Fibroblast of skin of scalp (primary cell): ENCODE measurements around the gene CDK16.
A peak's percentile ranks its signal among the peaks of the same experiment; 100 is the strongest.
"Not testable (repeated sequence)": the region's sequence is repeated elsewhere in the genome, so short reads cannot be mapped to it uniquely, and the experiment has no call there.

Experiments used
- DNase-seq: peaks from one replicate; pipeline ENCODE4 v3.0.0-alpha.2; 2013

Gene CDK16

DNA sequence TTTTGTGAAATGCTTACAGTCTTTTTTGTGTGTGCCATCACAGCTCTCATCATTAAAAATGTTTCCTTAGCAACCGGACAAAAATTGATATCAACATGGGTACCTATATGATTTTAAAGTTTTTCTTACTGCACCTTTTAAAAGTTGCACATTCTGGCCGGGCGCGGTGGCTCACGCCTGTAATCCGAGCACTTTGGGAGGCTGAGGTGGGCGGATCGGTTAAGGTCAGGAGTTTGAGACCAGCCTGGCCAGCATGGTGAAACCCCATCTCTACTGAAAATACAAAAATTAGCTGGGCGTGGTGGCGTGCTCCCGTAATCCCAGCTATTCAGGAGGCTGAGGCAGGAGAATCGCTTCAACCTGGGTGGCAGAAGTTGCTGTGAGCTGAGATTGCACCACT lies 39.1 kb downstream of the CDK16 start:
- DNase-seq: not testable (repeated sequence)

DNA sequence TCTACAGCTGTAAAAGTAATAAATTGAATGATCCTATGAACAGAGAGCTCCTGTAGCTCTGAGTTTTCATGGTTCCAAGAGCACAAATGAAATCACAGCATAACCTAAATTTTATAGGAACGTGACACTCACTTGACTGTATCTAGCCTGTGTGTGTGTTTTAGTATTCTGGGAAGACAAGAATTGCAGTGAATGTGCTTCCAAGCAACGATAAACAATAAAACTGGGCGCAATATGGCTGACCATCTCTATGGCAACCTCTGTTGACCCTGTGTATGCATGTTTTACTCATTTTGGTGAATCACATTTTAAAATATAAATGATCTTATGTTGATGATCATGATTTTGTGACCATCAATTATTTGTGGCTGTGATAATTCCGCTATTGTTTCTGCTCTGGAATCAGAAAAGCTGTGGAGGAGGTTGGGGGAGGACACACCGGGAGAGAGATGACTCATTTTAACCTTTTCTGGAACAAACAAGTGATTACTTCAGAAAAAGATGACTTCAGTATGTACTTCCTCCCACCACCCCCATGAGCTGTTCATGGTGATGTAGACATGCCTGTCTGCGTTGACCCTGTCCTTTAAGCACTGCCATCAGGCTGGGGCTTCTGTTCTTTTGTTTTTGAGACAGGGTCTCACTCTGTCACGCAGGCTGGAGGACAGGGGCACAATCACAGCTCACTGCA lies 46.1 kb downstream of the CDK16 start:
- DNase-seq: no peak

DNA sequence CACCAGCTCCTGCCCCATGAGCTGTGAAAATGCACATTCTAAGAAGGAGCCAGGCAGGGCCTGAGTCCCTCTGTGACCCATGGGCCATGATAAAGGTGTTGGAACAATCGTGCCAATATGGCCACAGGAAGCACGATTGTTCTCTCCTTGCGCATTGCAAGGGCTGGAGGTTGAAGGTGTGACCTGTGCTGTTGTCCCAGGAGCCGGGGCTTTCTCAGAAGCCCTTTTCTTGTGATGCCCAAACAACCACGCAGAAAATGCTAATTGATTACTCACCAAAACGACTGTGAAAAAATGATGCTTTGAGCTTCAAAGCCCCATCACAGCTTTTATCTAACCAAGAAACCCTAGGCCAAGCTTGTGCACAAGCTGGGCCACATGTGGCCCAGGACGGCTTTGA lies 48.2 kb downstream of the CDK16 start:
- DNase-seq: no peak

DNA sequence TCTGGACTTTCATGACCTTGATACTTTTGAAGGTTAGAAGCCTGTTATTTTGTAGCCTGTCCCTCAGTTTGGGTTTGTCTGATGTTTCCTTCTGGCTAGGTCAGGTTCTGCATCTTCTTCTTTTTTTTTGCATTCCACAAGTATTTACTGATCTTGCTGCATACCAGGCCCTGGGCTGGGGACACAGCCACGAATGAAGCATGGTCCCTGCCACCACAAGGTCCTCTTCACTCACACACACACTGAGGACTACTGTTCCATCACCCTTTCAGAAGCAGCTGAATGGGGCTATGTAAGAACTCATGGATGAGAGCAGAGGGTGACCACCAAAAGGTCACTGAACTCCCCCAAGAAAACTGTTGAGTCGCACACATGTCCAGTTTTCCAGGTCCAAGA lies 53.5 kb downstream of the CDK16 start:
- peak; percentile 17 for DNase-seq

DNA sequence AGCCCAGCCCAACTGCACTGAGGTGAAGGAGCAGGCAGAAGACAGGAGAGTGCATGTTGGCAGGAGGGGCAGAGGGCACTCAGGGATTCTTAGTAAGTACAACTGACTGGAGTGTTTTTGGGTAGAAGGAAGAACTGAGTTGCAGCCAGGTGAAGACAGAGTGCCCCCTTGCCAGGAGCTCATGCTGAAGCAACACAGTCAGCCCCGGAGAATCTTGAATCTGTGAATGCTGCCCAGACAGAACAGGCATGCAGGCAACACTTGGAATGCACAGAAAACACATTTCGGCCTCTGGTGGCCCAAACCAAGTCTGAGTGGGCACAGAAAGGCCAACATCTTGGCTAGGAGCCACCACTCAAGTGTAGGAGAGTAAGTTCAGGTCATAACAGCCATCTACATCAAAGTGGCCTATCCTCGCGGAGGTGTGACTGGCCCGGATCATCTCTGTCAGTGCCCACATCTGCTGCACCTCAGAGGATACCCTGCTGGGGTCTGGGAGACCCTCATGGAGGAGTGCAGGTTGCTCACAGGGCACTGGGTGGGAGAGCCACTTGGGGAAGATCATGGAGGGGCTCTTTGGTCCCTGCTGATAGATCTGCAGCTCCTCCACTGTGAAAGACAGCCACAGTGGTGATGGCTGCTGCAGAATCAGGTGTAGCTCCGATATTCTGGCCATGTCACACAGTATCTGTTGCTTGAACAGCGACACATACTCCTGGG lies 54.7 kb downstream of the CDK16 start:
- DNase-seq: no peak

DNA sequence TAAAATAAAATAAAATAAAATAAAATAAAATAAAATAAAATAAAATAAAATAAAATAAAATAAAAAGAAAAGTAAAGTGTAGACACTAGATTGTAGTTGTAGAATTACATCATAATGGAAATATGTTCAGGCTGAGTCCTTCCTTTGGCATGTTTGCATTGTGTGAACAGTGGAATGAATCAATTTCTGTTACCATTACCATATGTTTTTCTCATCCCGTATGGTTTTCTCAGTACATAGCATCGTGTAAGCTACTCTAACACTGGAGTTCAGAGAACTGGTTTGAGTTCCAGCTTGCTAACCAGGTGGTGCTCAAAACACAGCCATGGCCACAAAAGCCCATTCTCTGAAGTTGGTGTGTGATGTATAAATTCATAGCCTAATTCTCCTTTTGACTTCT lies 60.2 kb downstream of the CDK16 start:
- DNase-seq: peak; percentile 80
